Raji (cell line): ENCODE data around the gene VPS36.

Experiments
- POLR2A ChIP-seq: IDR thresholded peaks from 2 replicates; pipeline ENCODE4 v1.6.1; 2011; ENCODE audit warnings: low read depth, low read length, control low read depth; ENCODE audit not compliant: insufficient read depth

VPS36 gene

DNA sequence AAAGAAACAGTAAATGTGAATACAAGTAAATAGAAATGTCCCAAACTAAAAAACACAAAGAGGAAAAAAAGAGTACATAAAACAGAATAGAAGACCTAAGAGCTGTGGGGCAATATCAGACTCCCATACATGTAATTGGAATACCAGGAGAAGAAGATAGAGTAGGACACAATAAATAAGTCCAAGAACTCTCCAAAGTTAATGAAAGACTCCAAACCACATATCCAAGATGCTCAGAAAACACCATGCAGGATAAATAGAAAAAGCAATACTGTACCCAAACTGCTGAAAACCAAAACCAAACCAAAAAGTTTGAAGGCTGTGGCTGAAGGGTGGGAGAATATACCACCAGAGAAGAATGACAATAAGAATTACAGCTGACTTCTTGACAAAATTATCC, 62.7 kb downstream of the VPS36 start:
- no peak for TF ChIP-seq POLR2A

DNA sequence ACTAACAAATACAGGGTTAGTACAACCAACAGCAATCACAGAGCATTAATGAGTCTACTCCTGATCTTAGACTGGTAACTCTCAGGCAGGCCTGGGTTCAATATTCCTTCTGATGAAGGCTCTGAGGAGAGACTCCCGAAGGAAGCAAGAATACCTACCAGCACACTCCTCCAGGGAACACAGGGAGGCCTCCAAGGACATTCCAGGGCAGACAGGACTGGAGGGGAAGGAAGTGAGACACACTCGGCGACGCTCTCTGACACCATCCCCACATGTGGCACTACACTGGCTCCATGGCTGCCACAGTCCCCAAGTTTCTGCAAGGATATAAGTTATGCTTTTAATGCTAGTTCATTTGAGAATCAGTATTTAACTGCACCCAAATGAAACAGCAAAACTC, 64.6 kb downstream of the VPS36 start:
- TF ChIP-seq POLR2A, result no peak

DNA sequence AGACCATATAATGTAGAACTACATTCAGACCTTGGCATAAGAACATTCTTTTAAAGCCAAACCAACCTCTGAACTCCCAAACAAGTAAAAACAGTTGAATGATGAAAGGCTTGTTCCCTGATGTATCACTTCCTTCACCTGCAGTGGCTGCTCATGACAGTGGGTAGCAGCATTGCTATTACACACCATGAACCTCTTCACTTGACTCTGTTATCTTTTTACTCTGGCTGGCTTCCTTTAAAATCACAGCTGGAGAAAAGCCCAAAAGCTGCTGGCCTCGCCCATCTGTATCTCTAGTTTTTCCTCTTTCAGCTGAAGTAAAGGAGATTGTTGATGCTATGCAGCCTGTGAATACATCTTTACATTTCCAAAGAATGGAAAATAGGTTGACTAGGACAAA, 67.1 kb downstream of the VPS36 start:
- no peak for TF ChIP-seq POLR2A

DNA sequence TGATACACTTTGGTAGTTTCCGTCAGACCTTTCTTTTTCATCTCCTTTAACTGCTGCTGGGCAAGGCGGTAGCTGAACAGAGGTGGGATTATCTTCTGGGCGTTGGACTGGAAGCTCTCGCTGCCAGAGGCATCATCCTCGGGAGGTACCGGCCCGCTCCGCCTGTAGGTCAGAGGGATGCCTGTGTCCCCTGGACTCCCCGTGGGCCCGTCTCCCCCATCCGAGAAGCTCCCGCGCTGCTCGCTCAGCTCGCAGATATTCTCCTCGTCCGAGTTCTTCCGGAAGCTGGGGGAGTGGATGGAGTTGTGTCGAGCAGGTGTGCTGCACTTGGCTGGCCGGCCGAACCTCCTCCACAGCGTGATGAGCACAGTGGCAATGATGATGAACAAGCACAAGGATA, 72.1 kb downstream of the VPS36 start:
- no peak for TF ChIP-seq POLR2A

DNA sequence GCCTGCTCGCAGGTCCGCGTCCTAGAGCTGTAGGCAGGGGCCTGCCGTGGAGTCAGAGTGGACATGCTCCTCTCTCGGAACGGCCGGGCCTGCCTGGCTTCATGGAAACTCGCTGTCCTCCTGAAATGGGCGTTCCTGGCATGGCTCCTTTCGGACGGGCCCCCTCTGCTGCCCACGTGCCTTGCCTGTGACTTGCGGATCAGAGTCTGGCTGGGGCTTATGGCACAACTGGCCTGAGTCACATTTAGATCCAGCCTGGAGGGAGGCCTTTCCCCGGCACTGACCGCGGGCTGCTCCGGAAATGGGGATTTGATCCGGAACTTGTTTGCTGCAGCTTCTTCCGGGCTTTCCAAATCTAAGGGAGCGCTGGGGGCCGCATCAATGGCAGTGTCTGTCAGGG, 72.5 kb downstream of the VPS36 start:
- TF ChIP-seq POLR2A, result no peak

DNA sequence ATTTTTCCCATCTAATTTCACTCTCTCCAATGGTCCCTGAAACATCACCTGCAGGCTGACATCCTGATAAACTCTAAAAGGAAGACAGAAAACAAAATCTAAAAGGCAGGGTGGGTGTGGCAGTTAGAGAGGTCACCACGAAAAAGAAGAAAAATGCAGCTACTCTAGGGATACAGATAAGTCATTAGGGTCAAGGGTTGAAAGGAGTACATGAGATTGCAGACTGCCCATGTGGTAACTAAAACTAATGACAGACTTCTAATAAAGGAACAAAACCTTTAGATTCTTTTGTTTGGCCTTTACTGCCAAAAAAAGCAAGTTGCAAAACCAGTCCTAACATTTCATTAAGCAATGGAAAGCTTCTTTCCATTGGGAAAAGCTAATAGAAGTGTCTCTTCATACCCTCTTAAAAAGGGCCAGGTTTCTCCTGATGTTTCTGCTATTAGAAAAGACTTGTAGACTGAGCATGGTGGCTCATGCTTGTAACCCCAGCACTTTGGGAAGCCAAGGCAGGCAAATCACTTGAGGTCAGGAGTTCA, 75.5 kb downstream of the VPS36 start:
- TF ChIP-seq POLR2A, result no peak

DNA sequence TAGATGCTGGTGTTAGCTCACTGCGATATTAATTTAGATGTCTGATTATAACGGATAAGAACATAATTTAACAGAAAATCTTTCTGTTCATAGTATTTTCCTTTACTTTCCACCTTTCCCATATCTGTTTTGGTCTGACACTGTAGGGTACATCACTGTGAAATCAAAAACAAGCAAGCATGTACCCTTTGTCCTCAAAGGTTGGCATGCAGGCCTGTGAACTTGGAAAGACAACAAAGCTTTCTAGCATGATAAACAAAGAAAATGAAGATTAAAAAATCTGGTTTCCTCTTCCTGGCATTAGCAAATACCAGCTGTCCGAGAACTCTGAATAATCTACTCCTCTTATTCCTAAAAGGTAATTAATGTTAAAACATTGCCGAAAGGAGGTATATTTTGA, 76.0 kb downstream of the VPS36 start:
- no peak for TF ChIP-seq POLR2A

DNA sequence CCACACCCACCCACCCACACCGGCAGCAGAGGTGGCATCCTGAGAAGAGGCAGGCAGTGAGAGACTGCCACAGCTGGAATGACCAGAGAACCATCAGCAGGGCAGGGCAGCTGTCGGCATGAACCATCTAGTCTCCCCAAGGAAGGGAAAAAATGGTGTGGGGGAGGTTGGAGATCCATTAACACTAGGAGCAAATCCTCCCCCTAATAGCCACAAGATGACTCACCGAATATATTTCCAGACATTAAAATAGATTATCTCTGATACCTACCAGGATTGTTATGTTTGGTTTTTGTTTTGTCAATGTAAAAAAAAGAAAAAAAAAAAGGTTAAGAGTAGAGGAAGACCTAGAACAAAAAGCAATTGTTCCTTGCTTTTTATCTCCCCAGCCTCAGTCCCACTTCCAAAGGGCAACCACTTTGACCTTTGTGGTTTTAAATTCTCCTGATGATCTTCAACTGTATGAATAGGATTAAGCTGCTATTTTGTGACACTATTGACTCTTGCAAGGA, 78.6 kb downstream of the VPS36 start:
- no peak for TF ChIP-seq POLR2A

DNA sequence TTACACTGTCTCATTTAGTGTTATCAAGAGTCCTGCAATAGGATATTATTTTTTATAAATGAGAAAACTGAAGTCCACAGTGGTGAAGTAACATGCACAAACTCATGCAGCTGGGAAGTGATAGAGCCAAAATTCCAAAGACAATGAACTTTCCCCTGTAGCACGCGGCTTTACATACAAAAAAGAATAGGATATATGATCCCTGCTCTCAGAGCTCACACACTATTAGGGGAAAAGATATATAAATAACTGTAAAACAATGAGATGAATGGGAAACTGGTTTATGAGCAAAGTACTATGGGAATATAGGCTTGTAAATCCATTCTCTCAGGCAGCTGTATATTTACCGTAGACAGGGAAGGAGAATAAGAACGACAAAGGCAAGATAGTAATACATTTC, 84.1 kb downstream of the VPS36 start:
- TF ChIP-seq POLR2A, result no peak
